HEK293T (cell line): ENCODE data around the gene TGFB1I1.
"Not testable (repeated sequence)": the region's sequence is repeated elsewhere in the genome, so short reads cannot be mapped to it uniquely, and the experiment has no call there.

ENCODE experiments used
- CTCF ChIA-PET: fragments of 350-600 bp; formaldehyde crosslinking; extraction: SDS; loops from one replicate; lab custom pipeline; 2021; ENCODE audit warnings: antibody characterized with exemption, inconsistent platforms; lab: Yijun Ruan, JAX
- POLR2A ChIA-PET: fragments of 350-600 bp; formaldehyde crosslinking; extraction: SDS; loops from one replicate; lab custom pipeline; 2020; ENCODE audit warnings: antibody characterized with exemption, inconsistent platforms; lab: Yijun Ruan, JAX
- DNase-seq: peaks from one replicate; pipeline ENCODE4 v3.0.0; 2012; ENCODE audit warnings: mixed read lengths; ENCODE audit errors: extremely low spot score
- ARNT ChIP-seq: fragments of 450-650 bp; IDR thresholded peaks from 2 replicates; pipeline ENCODE4 v1.6.1; 2017; ENCODE audit warnings: mild to moderate bottlenecking
- BHLHE40 ChIP-seq: fragments of 450-650 bp; IDR thresholded peaks from 2 replicates; pipeline ENCODE4 v1.6.1; 2016; ENCODE audit warnings: mild to moderate bottlenecking, moderate library complexity, borderline replicate concordance
- CTBP1 ChIP-seq: fragments of 450-650 bp; IDR thresholded peaks from 2 replicates; pipeline ENCODE4 v1.6.1; 2016; ENCODE audit warnings: borderline replicate concordance
- ELF4 ChIP-seq: fragments of 450-650 bp; IDR thresholded peaks from 2 replicates; pipeline ENCODE4 v1.6.1; 2017; ENCODE audit warnings: antibody characterized with exemption
- FOXA1 ChIP-seq: fragments of 450-650 bp; IDR thresholded peaks from 2 replicates; pipeline ENCODE4 v1.6.1; 2016; ENCODE audit warnings: mild to moderate bottlenecking
- FOXK2 ChIP-seq: fragments of 450-650 bp; IDR thresholded peaks from 2 replicates; pipeline ENCODE4 v1.6.1; 2016; ENCODE audit warnings: mild to moderate bottlenecking
- FOXM1 ChIP-seq: fragments of 450-650 bp; IDR thresholded peaks from 2 replicates; pipeline ENCODE4 v1.6.1; 2017; ENCODE audit warnings: mild to moderate bottlenecking, borderline replicate concordance
- HDGF ChIP-seq: fragments of 450-650 bp; IDR thresholded peaks from 2 replicates; pipeline ENCODE4 v1.6.1; 2017; ENCODE audit warnings: antibody characterized with exemption, borderline replicate concordance
- L3MBTL2 ChIP-seq: fragments of 450-650 bp; conservative IDR thresholded peaks from 2 replicates; pipeline ENCODE4 v1.6.1; 2016; ENCODE audit warnings: mild to moderate bottlenecking
- LEF1 ChIP-seq: fragments of 450-650 bp; IDR thresholded peaks from 2 replicates; pipeline ENCODE4 v1.6.1; 2017; ENCODE audit warnings: mild to moderate bottlenecking, borderline replicate concordance
- NFRKB ChIP-seq: fragments of 450-650 bp; IDR thresholded peaks from 2 replicates; pipeline ENCODE4 v1.6.1; 2016; ENCODE audit warnings: mild to moderate bottlenecking, moderate library complexity
- SP1 ChIP-seq: fragments of 450-650 bp; IDR thresholded peaks from 2 replicates; pipeline ENCODE4 v1.6.1; 2017
- SUZ12 ChIP-seq: fragments of 450-650 bp; IDR thresholded peaks from 2 replicates; pipeline ENCODE4 v1.6.1; 2016; ENCODE audit warnings: mild to moderate bottlenecking
- TARDBP ChIP-seq: fragments of 450-650 bp; IDR thresholded peaks from 2 replicates; pipeline ENCODE4 v1.6.1; 2016
- ZNF384 ChIP-seq: fragments of 450-650 bp; IDR thresholded peaks from 2 replicates; pipeline ENCODE4 v1.6.1; 2016
- TF ChIP-seq, protein P1 (sequence below): fragments of 450-650 bp; IDR thresholded peaks from 2 replicates; pipeline ENCODE4 v1.6.1; 2016

Gene TGFB1I1

DNA sequence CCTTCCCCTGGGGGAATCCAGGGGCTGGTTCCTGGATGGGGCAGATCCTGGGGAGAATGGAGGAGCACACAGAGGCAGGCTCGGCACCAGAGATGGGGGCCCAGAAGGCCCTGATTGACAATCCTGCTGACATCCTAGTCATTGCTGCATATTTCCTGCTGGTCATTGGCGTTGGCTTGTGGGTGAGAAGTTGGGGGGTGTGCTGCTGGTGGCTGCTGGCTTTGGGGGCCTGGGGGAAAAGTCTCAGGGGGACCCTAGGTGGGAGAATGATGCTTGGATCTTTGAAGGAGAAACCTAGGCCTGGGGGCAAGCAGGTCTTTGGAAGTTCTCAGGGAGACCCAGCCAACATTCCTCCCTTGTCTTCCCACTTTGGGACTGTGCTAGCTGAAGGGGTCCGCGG lies 11.1 kb downstream of the TGFB1I1 start, which contains the start of gene SLC5A2:
SLC5A2 (plus strand) TSS at position 43 of the 400 bp plus-strand sequence; CDS start at position 57, 14 bp downstream.
- POLR2A ChIA-PET: interaction anchor here (1.0 kb wide), 1 partner anchor 24 kb away, joined by 3 read pairs; the partner anchor contains the start of gene ARMC5
- CTCF ChIA-PET: no interaction called here
- TF ChIP-seq TARDBP (no peak), LEF1 (no peak), ELF4 (no peak), NFRKB (no peak), ZNF384 (no peak), ARNT (no peak), CTBP1 (no peak), FOXK2 (no peak), L3MBTL2 (no peak), FOXA1 (no peak), SUZ12 (no peak), FOXM1 (no peak), HDGF (no peak), SP1 (no peak)
- TF ChIP-seq, protein P1, sequence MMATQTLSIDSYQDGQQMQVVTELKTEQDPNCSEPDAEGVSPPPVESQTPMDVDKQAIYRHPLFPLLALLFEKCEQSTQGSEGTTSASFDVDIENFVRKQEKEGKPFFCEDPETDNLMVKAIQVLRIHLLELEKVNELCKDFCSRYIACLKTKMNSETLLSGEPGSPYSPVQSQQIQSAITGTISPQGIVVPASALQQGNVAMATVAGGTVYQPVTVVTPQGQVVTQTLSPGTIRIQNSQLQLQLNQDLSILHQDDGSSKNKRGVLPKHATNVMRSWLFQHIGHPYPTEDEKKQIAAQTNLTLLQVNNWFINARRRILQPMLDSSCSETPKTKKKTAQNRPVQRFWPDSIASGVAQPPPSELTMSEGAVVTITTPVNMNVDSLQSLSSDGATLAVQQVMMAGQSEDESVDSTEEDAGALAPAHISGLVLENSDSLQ: no peak
- no peak for DNase-seq

DNA sequence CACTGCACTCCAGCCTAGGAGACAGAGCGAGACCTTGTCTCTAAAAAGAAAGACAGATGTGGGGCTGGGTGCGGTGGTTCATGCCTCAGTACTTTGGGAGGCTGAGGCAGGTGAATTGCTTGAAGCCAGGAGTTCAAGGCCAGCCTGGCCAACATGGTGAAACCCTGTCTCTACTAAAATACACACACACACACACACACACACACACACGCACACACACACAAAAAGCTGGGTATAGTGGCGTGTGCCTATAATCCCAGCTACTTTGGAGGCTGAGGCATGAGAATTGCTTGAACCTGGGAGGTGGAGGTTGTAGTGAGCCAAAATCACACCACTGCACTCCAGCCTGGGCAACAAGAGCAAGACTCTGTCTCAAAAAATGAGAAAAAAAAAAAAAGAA lies 12.1 kb downstream of the TGFB1I1 start:
- DNase-seq, POLR2A ChIA-PET, CTCF ChIA-PET: not testable (repeated sequence)

DNA sequence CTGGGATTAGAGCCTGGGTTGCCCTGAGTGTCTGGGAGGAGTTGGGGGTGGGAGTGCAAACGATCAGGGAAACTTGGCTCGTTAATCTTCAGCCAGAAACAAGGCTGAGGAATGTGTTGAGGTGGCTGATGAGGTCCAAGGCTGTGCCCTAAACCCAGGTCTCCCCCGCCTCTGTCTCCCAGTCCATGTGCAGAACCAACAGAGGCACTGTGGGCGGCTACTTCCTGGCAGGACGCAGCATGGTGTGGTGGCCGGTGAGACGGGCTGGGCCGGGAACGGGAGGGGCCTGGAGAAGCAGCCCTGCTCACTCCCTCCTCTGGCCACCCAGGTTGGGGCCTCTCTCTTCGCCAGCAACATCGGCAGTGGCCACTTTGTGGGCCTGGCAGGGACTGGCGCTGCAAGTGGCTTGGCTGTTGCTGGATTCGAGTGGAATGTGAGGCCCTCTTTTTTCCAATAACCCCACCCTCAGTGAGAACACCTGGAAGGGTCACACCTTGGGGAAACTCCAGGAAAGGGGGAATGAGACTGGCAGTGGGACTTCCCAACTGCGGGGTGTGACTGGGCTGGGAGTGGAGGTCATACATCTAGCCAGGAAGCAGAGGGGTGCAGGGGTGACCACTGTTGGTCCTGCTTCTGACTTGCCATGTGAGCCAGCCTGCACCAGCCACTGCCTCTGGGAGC lies 12.7 kb downstream of the TGFB1I1 start:
- TF ChIP-seq SP1: no peak
- TF ChIP-seq FOXM1: no peak
- TF ChIP-seq CTBP1: no peak
- TF ChIP-seq FOXA1: no peak
- no peak for TF ChIP-seq NFRKB
- no peak for TF ChIP-seq ELF4
- TF ChIP-seq L3MBTL2: no peak
- TF ChIP-seq BHLHE40: no peak
- TF ChIP-seq, protein P1: no peak
- TF ChIP-seq TARDBP: no peak
- no peak for TF ChIP-seq LEF1
- CTCF ChIA-PET: no interaction called here
- DNase-seq: no peak
- POLR2A ChIA-PET: interaction anchor here (0.6 kb wide), 1 partner anchor 25 kb away, joined by 3 read pairs; no protein-coding TSS in a partner anchor

DNA sequence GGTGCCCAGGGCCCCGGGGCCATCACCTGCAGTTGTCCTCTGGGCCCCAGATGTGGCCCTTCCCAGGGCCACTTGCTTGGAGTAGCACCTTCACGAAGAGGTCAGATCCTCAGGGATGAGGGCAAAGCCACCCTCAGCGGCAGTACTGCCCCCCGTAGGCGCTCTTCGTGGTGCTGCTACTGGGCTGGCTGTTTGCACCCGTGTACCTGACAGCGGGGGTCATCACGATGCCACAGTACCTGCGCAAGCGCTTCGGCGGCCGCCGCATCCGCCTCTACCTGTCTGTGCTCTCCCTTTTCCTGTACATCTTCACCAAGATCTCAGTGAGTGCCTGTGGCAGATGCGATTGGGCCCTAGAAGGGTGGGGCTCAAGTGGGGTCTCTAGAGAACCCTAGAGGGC lies 13.6 kb downstream of the TGFB1I1 start:
- ChIA-PET POLR2A (no interaction called here), CTCF (no interaction called here)
- DNase-seq: no peak
- TF ChIP-seq SUZ12 (no peak), CTBP1 (no peak), ARNT (no peak), FOXA1 (no peak), L3MBTL2 (no peak), HDGF (no peak), NFRKB (no peak), LEF1 (no peak), FOXM1 (no peak), TARDBP (no peak), ZNF384 (no peak), ELF4 (no peak), SP1 (no peak), FOXK2 (no peak), BHLHE40 (no peak)
- TF ChIP-seq, protein P1: no peak

DNA sequence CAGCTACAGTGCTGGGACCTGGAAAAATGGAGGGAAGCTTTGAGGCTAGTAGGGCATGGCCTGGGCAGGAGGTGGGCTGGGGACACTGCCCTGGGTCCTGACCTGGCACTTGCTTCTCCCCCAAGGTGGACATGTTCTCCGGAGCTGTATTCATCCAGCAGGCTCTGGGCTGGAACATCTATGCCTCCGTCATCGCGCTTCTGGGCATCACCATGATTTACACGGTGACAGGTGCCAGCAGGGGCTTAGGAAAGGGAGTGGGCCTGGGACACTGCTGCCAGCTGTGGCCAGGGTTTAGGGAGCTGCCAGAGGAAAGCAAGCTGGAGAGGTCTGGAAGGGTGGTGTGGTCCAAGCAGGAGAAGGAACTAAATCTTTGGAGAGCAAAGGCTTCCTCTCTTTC lies 14.1 kb downstream of the TGFB1I1 start:
- ChIA-PET POLR2A (no interaction called here), CTCF (no interaction called here)
- no peak for DNase-seq
- TF ChIP-seq ZNF384 (no peak), SP1 (no peak), FOXA1 (no peak), SUZ12 (no peak), FOXM1 (no peak), CTBP1 (no peak), TARDBP (no peak), HDGF (no peak), L3MBTL2 (no peak), ELF4 (no peak), BHLHE40 (no peak), NFRKB (no peak), LEF1 (no peak), ARNT (no peak), FOXK2 (no peak)
- TF ChIP-seq, protein P1: no peak
